ENCODE results near the gene APOL5. TPM values are rescaled to one million over a fixed set of nuclear protein-coding genes. Genes with fewer than 3 reads are reported as not detected.

The APOL5 gene
- total and polyA plus RNA-seq, 2 experiments from 2014 or later = not detected

- Histone ChIP-seq H2AFZ (no peak overlapping the region), H3K9me3 (ENCODE audit: low read depth) (no peaks in the 10 kb centered on the region), H3K4me3 (no peak overlapping the region), H4K20me1 (ENCODE audit: insufficient read depth) (no peaks in the 10 kb centered on the region), H3K27me3 (replicated peaks; ENCODE audit: insufficient read depth) (no peaks in the 10 kb centered on the region; the same call in 1 of the 2 replicates), H3K79me2 (ENCODE audit: insufficient read depth) (no peaks in the 10 kb centered on the region), H3F3A (ENCODE audit: insufficient read depth) (no peaks in the 10 kb centered on the region), H3K9me2 (ENCODE audit: insufficient read depth) (no peaks in the 10 kb centered on the region), H3K4me1 (ENCODE audit: insufficient read depth) (no peaks in the 10 kb centered on the region), H3K4me2 (ENCODE audit: unreplicated experiment) (no peak overlapping the region), H3K36me3 (ENCODE audit: low read depth) (no peaks in the 10 kb centered on the region), H3K27ac (no peak overlapping the region), H3K9ac (no peak overlapping the region)
- in situ Hi-C loops (cut with MboI) = no loop called here
- WGBS, 2 experiments (ENCODE audit: low coverage in 1 of 2, low lambda C conversion rate in 2 of 2, missing lambda C conversion rate in 2 of 2) = 68 to 74% methylated on average over 14 of the region's 15 CpGs
- TF ChIP-seq EZH2phosphoT487 (IDR thresholded peaks at IDR 0.05; ENCODE audit: insufficient read depth, low read depth) = no peak
- no peak for TF ChIP-seq EZH2 (IDR thresholded peaks at IDR 0.05; ENCODE audit: insufficient read depth, poor library complexity, severe bottlenecking)
- no peak for DNase-seq
These were observed 1.7 kb downstream of the APOL5 start for GRCh38 chr22:35719212-35719875.

GRCh38 chr22:35721960-35722359 is 4.3 kb downstream of the APOL5 start:
- no peaks in the 10 kb centered on the region for H3K4me1 ChIP-seq (ENCODE audit: insufficient read depth)

GRCh38 chr22:35725521-35725920 is 7.8 kb downstream of the APOL5 start:
- in situ Hi-C loops (cut with MboI) = no loop called here
- no peaks in the 10 kb centered on the region for H3K79me2 ChIP-seq (ENCODE audit: insufficient read depth)

More at GRCh38 chr22:35721960-35722359, 4.3 kb downstream of the APOL5 start:
- H3K4me3 ChIP-seq = no peak overlapping the region
- H3K4me2 ChIP-seq (ENCODE audit: unreplicated experiment) = no peak overlapping the region
- no peaks in the 10 kb centered on the region for H3F3A ChIP-seq (ENCODE audit: insufficient read depth)
- H3K9me2 ChIP-seq (ENCODE audit: insufficient read depth) = no peaks in the 10 kb centered on the region
- in situ Hi-C loops (cut with MboI) = no loop called here
- H3K9ac ChIP-seq = no peak overlapping the region
- no peaks in the 10 kb centered on the region for H3K79me2 ChIP-seq (ENCODE audit: insufficient read depth)
- WGBS, 2 experiments (ENCODE audit: low coverage in 1 of 2, low lambda C conversion rate in 2 of 2, missing lambda C conversion rate in 2 of 2) = 74 to 79% methylated on average over 4 of the region's 4 CpGs
- H3K36me3 ChIP-seq (ENCODE audit: low read depth) = no peaks in the 10 kb centered on the region
- no peak overlapping the region for H3K27ac ChIP-seq
- H3K27me3 ChIP-seq (replicated peaks; ENCODE audit: insufficient read depth) = no peaks in the 10 kb centered on the region
- no peaks in the 10 kb centered on the region for H3K9me3 ChIP-seq (ENCODE audit: low read depth)
- TF ChIP-seq EZH2phosphoT487 (IDR thresholded peaks at IDR 0.05; ENCODE audit: insufficient read depth, low read depth) = no peak
- TF ChIP-seq EZH2 (IDR thresholded peaks at IDR 0.05; ENCODE audit: insufficient read depth, poor library complexity, severe bottlenecking) = no peak
- no peak overlapping the region for H2AFZ ChIP-seq
- H4K20me1 ChIP-seq (ENCODE audit: insufficient read depth) = no peaks in the 10 kb centered on the region
- DNase-seq = no peak

GRCh38 chr22:35726398-35726797 is 8.7 kb downstream of the APOL5 start:
- H4K20me1 ChIP-seq (ENCODE audit: insufficient read depth) = no peaks in the 10 kb centered on the region
- no peak overlapping the region for H2AFZ ChIP-seq
- no peaks in the 10 kb centered on the region for H3K27me3 ChIP-seq (replicated peaks; ENCODE audit: insufficient read depth)
- no peak for DNase-seq
- no peak for TF ChIP-seq EZH2 (IDR thresholded peaks at IDR 0.05; ENCODE audit: insufficient read depth, poor library complexity, severe bottlenecking)
- TF ChIP-seq EZH2phosphoT487 (IDR thresholded peaks at IDR 0.05; ENCODE audit: insufficient read depth, low read depth) = no peak
- no peaks in the 10 kb centered on the region for H3K79me2 ChIP-seq (ENCODE audit: insufficient read depth)
- no peak overlapping the region for H3K9ac ChIP-seq
- WGBS, 2 experiments (ENCODE audit: low coverage in 1 of 2, low lambda C conversion rate in 2 of 2, missing lambda C conversion rate in 2 of 2) = 11 to 12% methylated on average over 6 of the region's 6 CpGs
- in situ Hi-C loops (cut with MboI) = no loop called here
- H3K4me2 ChIP-seq (ENCODE audit: unreplicated experiment) = no peak overlapping the region
- no peaks in the 10 kb centered on the region for H3K9me3 ChIP-seq (ENCODE audit: low read depth)
- no peaks in the 10 kb centered on the region for H3K9me2 ChIP-seq (ENCODE audit: insufficient read depth)
- H3K36me3 ChIP-seq (ENCODE audit: low read depth) = no peaks in the 10 kb centered on the region
- H3K27ac ChIP-seq = no peak overlapping the region
- no peaks in the 10 kb centered on the region for H3K4me1 ChIP-seq (ENCODE audit: insufficient read depth)
- H3F3A ChIP-seq (ENCODE audit: insufficient read depth) = no peaks in the 10 kb centered on the region
- H3K4me3 ChIP-seq = no peak overlapping the region

More at GRCh38 chr22:35725521-35725920, 7.8 kb downstream of the APOL5 start:
- DNase-seq = no peak
- no peak overlapping the region for H2AFZ ChIP-seq
- no peaks in the 10 kb centered on the region for H3K9me3 ChIP-seq (ENCODE audit: low read depth)
- H3K27me3 ChIP-seq (replicated peaks; ENCODE audit: insufficient read depth) = no peaks in the 10 kb centered on the region
- no peaks in the 10 kb centered on the region for H3F3A ChIP-seq (ENCODE audit: insufficient read depth)
- no peaks in the 10 kb centered on the region for H4K20me1 ChIP-seq (ENCODE audit: insufficient read depth)
- H3K9me2 ChIP-seq (ENCODE audit: insufficient read depth) = no peaks in the 10 kb centered on the region
- no peaks in the 10 kb centered on the region for H3K4me1 ChIP-seq (ENCODE audit: insufficient read depth)
- WGBS, 2 experiments (ENCODE audit: low coverage in 1 of 2, low lambda C conversion rate in 2 of 2, missing lambda C conversion rate in 2 of 2) = 75 to 77% methylated on average over 11 of the region's 11 CpGs
- no peak overlapping the region for H3K27ac ChIP-seq
- no peak overlapping the region for H3K4me3 ChIP-seq
- no peak for TF ChIP-seq EZH2phosphoT487 (IDR thresholded peaks at IDR 0.05; ENCODE audit: insufficient read depth, low read depth)
- H3K4me2 ChIP-seq (ENCODE audit: unreplicated experiment) = no peak overlapping the region
- no peaks in the 10 kb centered on the region for H3K36me3 ChIP-seq (ENCODE audit: low read depth)
- H3K9ac ChIP-seq = no peak overlapping the region

Data from GM23248 (cell line).